K562 (cell line): ENCODE data around the gene GPR183. TPM values are rescaled to one million over a fixed set of nuclear protein-coding genes. Genes with fewer than 3 reads are reported as not detected.
A peak's percentile ranks its signal among the peaks of the same experiment; 100 is the strongest.

Source experiments
- CEBPZ ChIP-seq: fragments of 150-350 bp; IDR thresholded peaks from 2 replicates; pipeline ENCODE4 v1.6.1; 2014; ENCODE audit warnings: low read depth, mild to moderate bottlenecking, low read length, borderline replicate concordance
- ESRRA ChIP-seq: fragments of 450-650 bp; IDR thresholded peaks from 2 replicates; pipeline ENCODE4 v1.6.1; 2014; ENCODE audit warnings: low read depth, mild to moderate bottlenecking, moderate library complexity, borderline replicate concordance
- ILK ChIP-seq: fragments of 450-650 bp; IDR thresholded peaks from 2 replicates; pipeline ENCODE4 v1.6.1; 2016; ENCODE audit warnings: missing genetic modification characterization, low read depth, mild to moderate bottlenecking, missing compliant biosample characterization, moderate library complexity, borderline replicate concordance
- KHSRP ChIP-seq: fragments of 450-650 bp; IDR thresholded peaks from 2 replicates; pipeline ENCODE4 v1.6.1; 2017
- MGA ChIP-seq: fragments of 450-650 bp; IDR thresholded peaks from 2 replicates; pipeline ENCODE4 v1.6.1; 2016; ENCODE audit warnings: mild to moderate bottlenecking, moderate library complexity
- SIN3A ChIP-seq, 2 experiments: fragments of 150-350 bp in 1 of 2; IDR thresholded peaks; 2 replicates each; pipeline ENCODE4 v1.6.1; 2011 to 2016; ENCODE audit warnings: borderline replicate concordance in 2 of 2, low read depth in 2 of 2, low read length in 2 of 2, mild to moderate bottlenecking in 2 of 2, moderate library complexity in 2 of 2; ENCODE audit not compliant: control insufficient read depth in 1 of 2
- TEAD4 ChIP-seq, 2 experiments: sonication (generic) in 1 of 2; formaldehyde crosslinking in 1 of 2; IDR thresholded peaks; 2 replicates each; pipeline versions ENCODE4 v1.6.1 to v1.8.0; 2012 to 2022; ENCODE audit warnings: borderline replicate concordance in 1 of 2, inconsistent platforms in 1 of 2, low read length in 1 of 2, mild to moderate bottlenecking in 1 of 2, missing genetic modification reagents in 1 of 2
- ZNF395 ChIP-seq: fragments of 200-800 bp; sonication (Bioruptor generic); IDR thresholded peaks from 2 replicates; pipeline ENCODE4 v1.6.1; 2017; ENCODE audit warnings: missing genetic modification characterization, missing compliant biosample characterization
- polyA plus RNA-seq, 8 experiments: library from polyadenylated mRNA; depleted of rRNA in 4 of 8; stranded (reverse) in 5 of 8; unstranded in 3 of 8; fragments of >200 nt; fragmentation: Nextera tagmentation in 2 of 8; fragmentation: Illumina TruSeq in 1 of 8; extraction: Ambion mirVana in 2 of 8; extraction: Trizol in 1 of 8; gene quantifications; 2 replicates each; pipeline versions ENCODE4 v1.2.1 to v1.2.3, GENCODE V29; 2011 to 2014; ENCODE audit warnings: inconsistent platforms in 1 of 8, missing spikeins in 1 of 8
- total RNA-seq, 7 experiments: library from RNA; depleted of rRNA in 6 of 7; stranded (reverse); fragments of >200 nt in 6 of 7; fragmentation: Illumina TruSeq in 2 of 7; extraction: Trizol in 2 of 7; gene quantifications; 2 replicates each; pipeline versions ENCODE4 v1.2.1 to v1.2.3, GENCODE V29; 2011 to 2021; ENCODE audit warnings: low replicate concordance in 1 of 7

GPR183 gene
- total and polyA plus RNA-seq, 9 of the 15 experiments (the other 6 are each of a cell fraction or from before 2014, with no cell fraction given) = 1.3 to 10.2 (median 3.7) TPM

GRCh38 chr13:99339736-99340397 lies 32.7 kb upstream of the GPR183 start (continued):
- TF ChIP-seq MGA (no peak), CEBPZ (no peak), SIN3A (IDR thresholded peaks at IDR 0.05; ENCODE audit: borderline replicate concordance in 2 of 2, control insufficient read depth in 1 of 2, low read depth in 2 of 2, low read length in 2 of 2) (no peak), KHSRP (no peak), TEAD4 (IDR thresholded peaks at IDR 0.05; ENCODE audit: low read length) (no peak; the same call in 1 of the 2 replicates), TEAD4 (CRISPR knock-in tag; IDR thresholded peaks at IDR 0.05; ENCODE audit: borderline replicate concordance) (no peak), ILK (tag) (no peak), ZNF395 (CRISPR knock-in tag) (0 out of 2 replicates have a peak, but pooled peaks have one; percentile 24), ESRRA (peak; percentile 56; the same call in 1 of the 2 replicates)
